HG02885 (cell line): Measurements from ENCODE around the gene SF3A2.

ENCODE experiments used
- ATAC-seq: cut with Tn5 transposase; IDR thresholded peaks from one replicate; pipeline ENCODE4 v1.9.1; 2021; ENCODE audit warnings: mild to moderate bottlenecking; ENCODE audit not compliant: unreplicated experiment, poor library complexity

SF3A2 gene

DNA sequence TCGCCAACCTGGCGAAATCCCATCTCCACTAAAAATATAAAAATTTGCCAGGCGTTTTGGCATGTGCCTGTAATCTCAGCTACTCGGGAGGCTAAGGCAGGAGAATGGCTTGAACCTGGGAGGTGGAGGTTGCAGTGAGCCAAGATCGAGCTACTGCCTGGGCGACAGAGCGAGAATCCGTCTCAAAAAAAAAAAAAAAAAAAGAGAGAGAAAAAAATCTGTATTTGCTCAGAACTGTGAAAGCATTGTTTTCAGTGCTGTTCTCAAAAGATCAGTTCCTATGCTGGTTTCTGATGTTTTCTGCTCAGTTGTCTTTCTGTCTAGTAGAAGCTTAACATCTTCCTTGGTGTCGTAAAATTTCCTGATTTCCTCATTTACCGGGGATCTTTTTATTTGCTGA, 2.5 kb downstream of the SF3A2 start:
- ATAC-seq, result no peak

DNA sequence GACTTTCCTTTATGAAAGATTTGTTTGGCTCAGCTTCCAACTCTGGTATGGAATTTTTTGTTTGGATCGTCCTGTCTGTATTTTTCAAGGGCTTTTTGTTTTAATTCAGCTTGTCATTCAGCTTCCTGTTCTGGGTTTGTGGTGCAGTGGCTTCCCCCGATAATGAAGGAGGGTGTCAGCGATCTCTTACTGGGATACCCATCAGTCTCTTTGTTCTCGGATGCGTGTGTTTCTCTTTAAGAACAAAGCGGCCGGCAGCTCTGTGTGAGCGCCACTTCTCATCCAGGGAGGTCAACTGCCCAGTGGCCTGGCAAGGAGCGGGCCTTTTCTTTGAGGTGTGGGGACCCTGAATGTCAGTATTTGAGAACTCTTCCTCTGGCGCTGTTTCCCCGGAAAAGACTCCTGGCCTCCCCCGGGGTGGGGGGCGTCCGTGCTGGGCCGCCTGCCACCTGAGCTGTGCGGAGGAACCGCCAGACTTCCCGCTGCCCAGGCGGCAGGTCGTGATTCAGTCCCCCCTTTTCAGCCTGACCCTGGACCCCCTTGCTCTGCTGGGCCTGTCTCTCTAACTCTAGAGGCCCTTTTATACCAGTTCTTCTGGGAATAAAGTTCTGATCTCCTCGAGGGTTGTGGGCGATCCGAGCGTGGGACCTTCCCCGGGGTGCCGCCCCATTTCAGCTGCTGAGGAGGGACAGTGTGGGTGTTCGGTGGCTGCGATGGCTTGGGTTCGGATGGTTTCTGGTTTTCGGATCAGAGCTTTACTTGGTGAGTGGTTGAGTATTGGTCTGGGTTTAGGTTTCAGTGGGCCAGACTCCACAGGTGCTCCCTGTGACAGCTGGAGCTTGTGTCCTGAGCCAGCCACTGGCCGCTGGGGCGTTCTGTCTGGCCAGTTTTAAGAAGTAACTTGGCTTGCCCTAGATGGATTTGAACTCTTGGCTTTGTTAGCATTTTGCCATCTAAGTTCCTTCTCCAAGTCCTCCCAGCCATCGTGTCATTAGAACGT, 3.4 kb downstream of the SF3A2 start:
- ATAC-seq, result no peak

DNA sequence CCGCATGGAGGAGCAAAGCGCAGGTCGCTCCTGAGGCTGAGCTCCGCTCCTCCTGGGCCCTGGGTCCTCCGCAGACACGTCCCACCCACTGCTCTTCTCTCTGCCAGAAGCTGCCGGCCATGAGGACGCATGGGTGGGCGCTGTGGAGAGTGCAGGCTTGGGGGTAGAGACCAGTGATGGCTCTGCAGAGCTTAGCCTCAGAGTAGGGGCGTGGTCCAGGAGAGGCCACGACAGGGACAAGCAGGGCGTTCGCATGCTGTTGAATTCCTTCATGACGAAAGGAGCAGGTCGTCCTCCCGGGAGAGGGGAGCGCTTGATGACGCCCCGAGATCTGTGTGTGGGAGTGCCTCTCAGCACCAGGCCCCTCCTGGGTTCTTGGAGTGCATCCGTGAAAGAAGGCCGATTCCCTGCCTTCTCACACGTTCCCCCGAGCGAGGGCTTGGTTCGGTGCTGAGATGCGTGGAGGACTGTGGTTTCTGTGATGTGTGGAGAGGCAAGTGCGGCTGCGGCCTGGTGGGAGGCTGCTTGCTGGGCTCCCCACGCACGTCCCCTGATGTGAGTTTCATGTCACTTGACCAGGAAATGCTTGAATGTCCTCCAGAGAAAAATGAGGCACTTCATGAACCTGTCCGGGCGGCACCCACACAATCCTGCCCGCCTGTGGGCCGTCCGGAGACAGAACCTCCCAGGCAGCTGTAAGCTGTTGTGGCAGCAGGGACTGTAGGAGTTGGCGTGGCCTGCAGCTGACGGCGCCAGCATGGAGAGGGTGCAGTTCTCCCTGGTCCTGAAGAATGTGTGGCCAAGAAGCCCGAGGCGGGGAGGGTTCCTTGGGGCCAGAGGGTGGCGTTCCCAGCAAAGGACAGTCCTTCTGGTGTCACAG, 4.5 kb downstream of the SF3A2 start:
- ATAC-seq, result no peak

DNA sequence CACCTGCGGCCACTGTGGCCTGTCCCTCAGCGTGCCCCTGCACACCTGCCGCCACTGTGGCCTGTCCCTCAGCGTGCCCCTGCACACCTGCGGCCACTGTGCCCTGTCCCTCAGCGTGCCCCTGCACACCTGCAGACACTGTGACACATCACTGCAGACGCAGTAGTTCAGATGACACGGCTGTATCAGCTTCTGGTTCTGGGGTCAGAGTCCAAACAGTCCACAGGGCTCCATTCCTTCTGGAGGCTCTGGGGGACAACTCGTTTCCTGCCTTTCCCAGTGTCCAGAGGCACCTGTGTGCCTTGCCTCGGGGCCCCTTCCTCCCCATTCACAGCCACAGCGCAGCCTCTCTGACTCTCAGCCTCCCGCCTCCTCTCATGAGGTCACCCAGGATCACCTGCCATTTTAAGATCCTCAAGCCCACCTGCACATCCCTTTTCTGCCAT, 5.5 kb downstream of the SF3A2 start:
- no peak for ATAC-seq

DNA sequence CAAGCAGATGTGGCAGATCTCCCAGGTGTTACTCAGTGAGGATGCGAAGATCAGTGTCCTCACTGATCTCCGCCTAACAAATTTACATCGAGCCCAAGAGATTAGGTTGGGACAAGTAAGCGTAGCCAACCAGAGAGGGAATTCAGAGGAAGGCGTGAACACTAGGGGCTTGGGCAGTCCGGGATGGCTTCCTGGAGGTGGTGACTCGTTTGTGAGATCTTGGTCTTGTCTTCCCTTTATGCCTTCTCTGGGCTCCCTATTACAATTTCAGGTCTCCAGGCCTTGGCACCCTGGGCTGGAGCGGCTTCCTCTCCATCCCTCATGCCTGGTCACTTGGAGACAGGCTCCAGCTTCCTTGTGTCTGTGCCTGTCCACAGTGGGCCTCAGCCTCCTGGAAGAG, 6.2 kb downstream of the SF3A2 start:
- ATAC-seq, result no peak

DNA sequence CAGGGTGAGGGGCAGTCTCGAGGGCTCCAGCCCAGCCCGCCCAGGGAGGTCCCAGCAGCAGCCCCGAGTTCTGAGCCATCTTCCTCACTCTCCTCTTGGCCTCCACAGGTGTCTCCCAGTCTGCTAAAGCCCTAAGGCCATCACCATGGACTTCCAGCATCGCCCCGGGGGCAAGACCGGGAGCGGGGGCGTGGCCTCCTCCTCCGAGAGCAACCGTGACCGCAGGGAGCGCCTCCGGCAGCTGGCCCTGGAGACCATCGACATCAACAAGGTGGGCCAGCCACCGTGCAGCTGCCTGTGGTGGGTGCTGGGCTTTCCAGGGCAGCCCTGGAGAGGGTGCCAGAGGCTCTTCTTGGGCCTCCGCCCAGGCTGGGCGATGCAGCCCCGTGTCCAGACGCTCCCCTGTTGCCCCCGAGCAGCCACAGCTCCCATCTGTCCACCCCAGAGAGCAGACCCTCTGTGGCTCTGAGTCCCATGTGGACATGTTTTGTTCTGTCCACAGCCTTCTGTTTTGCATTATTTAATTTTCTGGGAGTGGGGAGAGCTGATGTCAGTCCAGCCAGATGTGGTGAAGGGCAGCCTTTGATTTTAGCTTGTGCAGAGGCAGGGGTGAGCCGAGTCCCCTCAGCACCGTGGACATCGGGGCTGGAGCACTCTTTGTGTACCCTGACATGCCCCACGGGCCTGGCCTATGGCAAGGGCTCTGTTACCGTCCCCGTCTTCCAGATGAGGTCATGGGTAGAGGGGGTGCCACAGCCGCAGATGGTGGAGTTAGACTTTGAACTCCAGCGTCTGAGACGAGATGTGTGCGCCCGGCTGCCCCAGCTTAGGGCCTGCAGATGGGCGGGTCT, 6.9 kb downstream of the SF3A2 start:
- ATAC-seq, result no peak

DNA sequence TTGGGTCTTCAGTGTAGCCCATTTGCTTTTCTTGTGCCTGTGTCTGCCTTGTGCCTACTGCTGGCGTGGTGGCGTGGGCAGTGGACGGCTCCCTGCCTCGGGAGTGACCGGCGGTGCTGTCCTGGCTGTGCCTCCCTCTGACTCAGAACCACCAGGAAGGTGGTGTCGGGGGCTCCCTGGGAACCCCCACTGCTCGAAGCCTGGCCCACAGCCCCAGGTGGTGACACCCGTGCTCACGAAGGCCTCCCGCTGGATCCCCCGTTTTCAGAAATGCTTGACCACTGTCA, 7.4 kb downstream of the SF3A2 start:
- no peak for ATAC-seq

DNA sequence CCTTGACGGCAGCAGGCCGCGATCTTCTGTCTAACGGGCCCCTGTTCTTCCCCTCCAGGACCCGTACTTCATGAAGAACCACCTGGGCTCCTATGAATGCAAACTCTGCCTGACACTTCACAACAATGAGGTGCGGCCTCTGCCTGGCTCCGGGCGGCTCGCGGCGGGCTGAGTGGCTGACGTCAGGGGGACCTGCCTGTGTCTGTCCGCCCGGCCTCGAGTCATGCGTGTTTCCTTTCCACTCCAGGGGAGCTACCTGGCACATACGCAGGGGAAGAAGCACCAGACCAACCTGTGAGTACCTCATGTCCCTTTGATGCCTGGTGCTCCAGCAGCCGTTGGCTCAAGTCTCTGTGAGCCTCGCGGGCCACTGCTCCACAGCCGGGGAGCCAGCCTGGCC, 7.9 kb downstream of the SF3A2 start:
- no peak for ATAC-seq

DNA sequence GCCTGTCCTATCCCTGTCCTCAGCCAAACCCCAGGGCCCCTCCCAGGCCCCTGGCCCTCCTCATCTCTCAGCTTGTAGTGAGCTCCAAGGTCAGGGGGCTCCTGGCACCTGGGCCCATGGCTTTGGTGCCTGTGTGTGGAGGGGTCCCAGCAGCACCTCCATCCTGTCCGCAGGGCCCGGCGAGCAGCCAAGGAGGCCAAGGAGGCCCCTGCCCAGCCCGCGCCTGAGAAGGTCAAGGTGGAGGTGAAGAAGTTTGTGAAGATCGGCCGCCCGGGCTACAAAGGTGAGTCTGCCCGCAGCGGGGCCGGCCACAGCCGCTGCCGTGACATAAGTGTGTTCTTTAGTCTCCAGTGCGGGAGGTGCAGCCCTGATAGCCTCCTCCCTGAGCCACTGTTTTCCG, 8.6 kb downstream of the SF3A2 start:
- no peak for ATAC-seq

DNA sequence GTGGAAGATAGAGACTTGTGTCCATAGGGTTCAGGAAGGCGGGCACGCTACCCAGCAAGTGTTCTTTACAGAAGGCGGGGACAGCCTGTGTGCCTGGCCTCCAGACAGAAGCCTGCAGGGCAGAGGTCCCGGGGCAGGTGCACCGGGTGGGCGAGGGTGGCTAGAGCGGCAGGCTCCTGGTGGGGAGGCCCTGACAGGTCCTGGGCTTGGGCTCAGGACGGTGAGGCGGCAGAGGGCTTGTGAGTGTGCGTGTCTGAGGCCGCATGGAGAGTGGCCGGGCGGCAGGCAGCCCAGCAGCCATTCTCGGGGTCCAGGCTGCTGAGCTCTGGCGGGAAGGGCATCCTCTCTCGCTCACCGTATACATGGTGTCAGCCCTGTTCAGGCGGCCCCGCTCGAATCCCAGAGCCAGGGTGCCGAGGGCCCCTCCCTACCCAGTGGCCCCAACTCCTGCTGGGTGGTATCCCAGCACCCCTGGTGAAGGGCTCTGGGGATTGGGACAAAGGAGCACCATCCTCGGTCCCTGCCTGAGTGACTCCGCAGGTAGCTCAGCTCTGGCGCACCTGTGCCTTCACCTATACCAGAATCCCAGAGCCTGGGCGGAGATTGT, 9.5 kb downstream of the SF3A2 start:
- ATAC-seq, result no peak

DNA sequence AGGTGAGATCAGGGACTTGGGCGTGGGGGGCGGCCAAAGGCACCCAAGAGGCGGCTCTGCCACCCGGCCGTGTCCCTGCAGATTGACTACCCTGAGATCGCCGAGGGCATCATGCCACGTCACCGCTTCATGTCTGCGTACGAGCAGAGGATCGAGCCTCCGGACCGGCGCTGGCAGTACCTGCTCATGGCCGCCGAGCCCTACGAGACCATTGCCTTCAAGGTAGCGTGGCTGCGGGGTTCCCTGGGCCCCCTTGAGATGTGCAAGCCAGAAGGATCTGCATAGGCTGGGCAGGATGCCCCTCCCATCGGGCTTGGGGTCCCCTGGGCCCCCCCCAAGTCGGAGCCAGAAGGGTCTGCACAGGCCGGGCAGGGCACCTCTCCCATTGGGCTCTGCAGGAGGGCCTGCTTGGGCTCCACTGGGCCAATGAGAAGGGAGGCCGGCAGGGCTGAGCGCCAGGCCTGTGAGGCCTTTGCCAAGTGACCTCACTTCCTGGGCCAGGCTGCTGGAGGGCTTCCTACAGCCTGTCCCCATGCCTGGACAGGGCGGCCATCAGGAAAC, 10.3 kb downstream of the SF3A2 start:
- no peak for ATAC-seq

DNA sequence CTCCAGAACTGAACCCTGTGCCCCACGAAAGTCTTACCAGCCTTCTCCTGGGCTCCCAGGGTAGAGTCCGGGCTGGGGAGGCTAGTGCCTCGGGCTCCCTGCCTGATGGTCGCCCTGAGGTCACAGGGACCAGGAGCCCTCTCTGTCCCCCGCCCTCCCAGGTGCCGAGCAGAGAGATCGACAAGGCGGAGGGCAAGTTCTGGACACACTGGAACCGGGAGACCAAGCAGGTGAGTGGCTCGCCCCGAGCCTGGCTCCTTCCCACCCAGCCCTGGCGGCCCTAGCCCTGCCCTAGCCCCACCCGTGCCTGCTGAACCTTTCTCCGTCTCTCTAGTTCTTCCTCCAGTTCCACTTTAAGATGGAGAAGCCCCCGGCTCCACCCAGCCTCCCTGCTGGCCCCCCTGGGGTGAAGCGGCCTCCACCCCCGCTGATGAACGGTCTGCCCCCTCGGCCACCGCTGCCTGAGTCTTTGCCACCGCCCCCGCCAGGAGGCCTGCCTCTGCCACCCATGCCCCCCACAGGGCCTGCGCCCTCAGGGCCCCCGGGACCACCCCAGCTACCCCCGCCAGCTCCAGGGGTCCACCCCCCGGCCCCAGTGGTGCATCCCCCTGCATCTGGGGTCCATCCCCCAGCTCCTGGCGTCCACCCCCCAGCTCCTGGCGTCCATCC, 10.9 kb downstream of the SF3A2 start:
- no peak for ATAC-seq

DNA sequence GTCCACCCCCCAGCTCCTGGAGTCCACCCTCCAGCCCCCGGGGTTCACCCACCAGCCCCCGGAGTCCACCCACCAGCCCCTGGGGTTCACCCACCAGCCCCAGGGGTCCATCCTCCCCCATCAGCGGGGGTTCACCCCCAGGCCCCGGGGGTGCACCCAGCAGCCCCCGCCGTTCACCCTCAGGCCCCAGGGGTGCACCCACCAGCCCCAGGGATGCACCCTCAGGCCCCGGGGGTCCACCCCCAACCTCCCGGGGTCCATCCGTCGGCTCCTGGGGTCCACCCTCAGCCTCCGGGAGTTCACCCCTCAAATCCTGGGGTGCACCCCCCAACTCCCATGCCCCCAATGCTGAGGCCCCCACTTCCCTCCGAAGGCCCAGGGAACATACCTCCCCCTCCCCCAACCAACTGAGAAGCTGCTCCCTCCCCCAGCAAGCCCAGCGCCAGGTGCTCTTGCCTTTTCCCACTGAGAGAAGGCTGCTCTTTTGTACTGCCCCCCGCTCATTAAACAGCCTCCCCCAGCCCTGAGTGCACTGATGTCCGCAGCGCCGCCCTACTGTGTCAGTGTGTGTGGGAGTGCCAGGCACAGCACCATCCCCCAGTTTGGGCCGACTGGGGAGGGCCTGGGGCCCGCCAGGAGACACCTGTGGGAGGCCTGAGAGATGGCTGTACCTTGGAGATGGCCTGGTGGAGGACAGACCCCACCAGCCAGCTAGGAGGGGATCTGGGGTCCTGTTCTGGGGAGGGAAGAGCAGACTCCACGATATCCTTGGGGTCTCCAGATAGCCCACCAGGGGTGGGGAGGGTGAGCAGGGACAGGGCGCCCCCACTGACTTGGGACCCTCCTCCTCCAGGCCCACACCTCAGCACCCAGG, 11.7 kb downstream of the SF3A2 start:
- no peak for ATAC-seq

DNA sequence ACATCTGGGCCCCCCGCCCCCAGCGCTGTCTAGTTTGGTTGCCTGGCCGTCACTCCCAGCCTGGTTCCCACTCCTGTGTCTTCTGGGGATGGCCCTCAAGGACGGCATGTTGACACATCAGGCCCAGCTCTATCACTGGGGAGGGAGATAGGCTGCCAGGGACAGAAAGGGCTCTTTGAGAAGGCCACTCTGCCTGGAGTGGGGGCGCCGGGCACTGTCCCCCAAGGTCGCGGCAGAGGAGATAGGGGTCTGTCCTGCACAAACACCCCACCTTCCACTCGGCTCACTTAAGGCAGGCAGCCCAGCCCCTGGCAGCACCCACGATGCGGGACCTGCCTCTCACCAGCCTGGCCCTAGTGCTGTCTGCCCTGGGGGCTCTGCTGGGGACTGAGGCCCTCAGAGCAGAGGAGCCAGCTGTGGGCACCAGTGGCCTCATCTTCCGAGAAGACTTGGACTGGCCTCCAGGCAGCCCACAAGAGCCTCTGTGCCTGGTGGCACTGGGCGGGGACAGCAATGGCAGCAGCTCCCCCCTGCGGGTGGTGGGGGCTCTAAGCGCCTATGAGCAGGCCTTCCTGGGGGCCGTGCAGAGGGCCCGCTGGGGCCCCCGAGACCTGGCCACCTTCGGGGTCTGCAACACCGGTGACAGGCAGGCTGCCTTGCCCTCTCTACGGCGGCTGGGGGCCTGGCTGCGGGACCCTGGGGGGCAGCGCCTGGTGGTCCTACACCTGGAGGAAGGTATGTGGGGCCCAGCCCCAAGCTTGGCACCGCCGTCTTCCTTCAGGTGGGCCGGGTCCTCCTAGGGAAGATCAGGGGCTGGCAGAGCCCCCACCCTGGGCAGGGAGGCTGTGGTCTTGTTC, 12.6 kb downstream of the SF3A2 start, which contains the start of gene AMH:
Gene AMH, plus strand, starts transcription at position 314 of the 857 bp plus-strand sequence. Its CDS starts 10 bp downstream, at position 324.
- no peak for ATAC-seq

DNA sequence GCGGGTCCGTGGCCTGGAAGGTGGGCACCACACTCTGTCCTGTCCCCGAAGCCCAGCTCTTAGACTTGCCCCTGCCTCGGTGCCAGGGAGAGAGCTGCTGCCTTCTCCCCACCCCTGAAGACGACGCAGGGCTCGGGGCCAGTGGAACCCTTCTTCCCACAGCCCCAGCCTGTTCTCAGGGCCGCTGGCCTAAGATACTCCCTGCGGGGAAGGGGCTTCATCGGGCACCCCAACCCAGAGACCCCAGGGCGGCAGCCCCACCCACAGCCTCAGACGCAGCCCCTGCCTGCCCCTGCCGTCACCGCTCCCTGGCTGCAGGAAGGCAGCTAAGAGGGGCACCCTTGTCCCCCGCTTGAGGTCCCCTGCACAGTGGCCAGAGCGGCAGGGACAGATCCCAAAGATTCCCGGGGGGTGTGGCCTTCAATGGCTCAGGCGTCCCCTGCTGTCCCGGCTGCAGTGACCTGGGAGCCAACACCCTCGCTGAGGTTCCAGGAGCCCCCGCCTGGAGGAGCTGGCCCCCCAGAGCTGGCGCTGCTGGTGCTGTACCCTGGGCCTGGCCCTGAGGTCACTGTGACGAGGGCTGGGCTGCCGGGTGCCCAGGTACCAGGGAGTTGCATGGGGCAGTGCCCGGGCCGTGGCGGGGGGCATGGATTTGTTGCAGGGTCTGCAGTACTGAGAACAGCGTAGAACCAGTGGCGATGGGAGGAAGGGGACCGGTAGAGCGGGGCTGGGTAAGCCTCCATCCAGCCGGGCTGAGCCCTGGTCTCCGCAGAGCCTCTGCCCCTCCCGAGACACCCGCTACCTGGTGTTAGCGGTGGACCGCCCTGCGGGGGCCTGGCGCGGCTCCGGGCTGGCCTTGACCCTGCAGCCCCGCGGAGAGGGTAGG, 13.5 kb downstream of the SF3A2 start:
- no peak for ATAC-seq

DNA sequence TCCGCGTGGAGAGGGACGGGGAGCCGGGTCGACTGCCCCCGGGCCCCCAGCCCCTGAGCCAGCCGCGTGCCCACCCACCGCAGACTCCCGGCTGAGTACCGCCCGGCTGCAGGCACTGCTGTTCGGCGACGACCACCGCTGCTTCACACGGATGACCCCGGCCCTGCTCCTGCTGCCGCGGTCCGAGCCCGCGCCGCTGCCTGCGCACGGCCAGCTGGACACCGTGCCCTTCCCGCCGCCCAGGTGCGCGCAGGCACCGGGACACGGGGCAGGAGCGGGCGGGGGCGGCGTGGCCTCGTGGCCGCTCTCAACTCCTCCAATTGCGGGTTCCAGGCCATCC, 14.1 kb downstream of the SF3A2 start:
- no peak for ATAC-seq
